Measurements from ENCODE around the gene GPR137C.

GRCh38 chr14:52552063-52552988 lies at the start of gene GPR137C, which contains the start of gene TXNDC16:
- TF ChIP-seq CTCF (IDR thresholded peaks at IDR 0.05; ENCODE audit: poor library complexity) (no peak), EZH2phosphoT487 (IDR thresholded peaks at IDR 0.05; ENCODE audit: low read depth, severe bottlenecking, unreplicated experiment) (no peak), EZH2 (IDR thresholded peaks at IDR 0.05; ENCODE audit: borderline replicate concordance) (no peak)

All from hepatocyte (in vitro differentiated cells).